CD4-positive, alpha-beta T cell (primary cell): ENCODE results near the gene LRRC36. TPM values are rescaled to one million over a fixed set of nuclear protein-coding genes. Genes with fewer than 3 reads are reported as not detected.

Experiments used
- ATAC-seq: fragments of 200-7000 bp; cut with Tn5 transposase; one replicate; pipeline ENCODE4 v1.10.0; 2022; ENCODE audit warnings: mild to moderate bottlenecking; ENCODE audit not compliant: poor library complexity
- CTCF ChIA-PET: fragments of 350-600 bp; sonication (Branson Sonifier 250); formaldehyde crosslinking; loops from one replicate; lab custom pipeline; 2021; ENCODE audit warnings: antibody characterized with exemption, inconsistent platforms; lab: Charles Lee
- POLR2A ChIA-PET: fragments of 350-600 bp; sonication (Branson Sonifier 250); formaldehyde crosslinking; loops from one replicate; lab custom pipeline; 2021; ENCODE audit warnings: antibody characterized with exemption, inconsistent platforms; lab: Charles Lee
- DNase-seq, 14 experiments: peaks; one replicate each; pipeline ENCODE4 v3.0.0-alpha.2; 2013 to 2020; ENCODE audit warnings: mixed read lengths in 2 of 14
- H3K27ac ChIP-seq, 2 donors: one replicate each; pipeline versions ENCODE4 v1.5.1 to v1.7.0; 2013; ENCODE audit warnings: low read length in 2 of 2, low read depth in 1 of 2, mild to moderate bottlenecking in 1 of 2
- H3K27me3 ChIP-seq, 2 experiments: 1 replicate in 1 of 2; 2 replicates in 1 of 2; pipeline versions ENCODE4 v1.6.1 to v1.7.0; 2013; ENCODE audit warnings: low read length in 2 of 2, control low read depth in 1 of 2, mild to moderate bottlenecking in 1 of 2, moderate library complexity in 1 of 2; ENCODE audit not compliant: insufficient read depth in 2 of 2, control insufficient read depth in 1 of 2
- H3K36me3 ChIP-seq: one replicate; pipeline ENCODE4 v1.6.1; 2013; ENCODE audit warnings: low read length, control low read depth; ENCODE audit not compliant: insufficient read depth
- H3K4me1 ChIP-seq: one replicate; pipeline ENCODE4 v1.6.1; 2013; ENCODE audit warnings: low read length, control low read depth; ENCODE audit not compliant: insufficient read depth
- H3K4me3 ChIP-seq: one replicate; pipeline ENCODE4 v1.5.1; 2013; ENCODE audit warnings: mild to moderate bottlenecking, low read length, moderate library complexity
- H3K9me3 ChIP-seq, 2 experiments: 1 replicate in 1 of 2; 2 replicates in 1 of 2; pipeline versions ENCODE4 v1.6.1 to v1.7.0; 2013; ENCODE audit warnings: low read length in 2 of 2, mild to moderate bottlenecking in 2 of 2, control low read depth in 1 of 2, moderate library complexity in 1 of 2; ENCODE audit not compliant: control insufficient read depth in 1 of 2, insufficient read depth in 1 of 2
- H3K27ac Mint-ChIP-seq: one replicate; pipeline ENCODE4 v1.8.0; 2020; ENCODE audit warnings: mixed read lengths
- H3K27me3 Mint-ChIP-seq: one replicate; pipeline ENCODE4 v1.8.0; 2021; ENCODE audit warnings: mixed read lengths
- H3K36me3 Mint-ChIP-seq: one replicate; pipeline ENCODE4 v1.8.0; 2021; ENCODE audit warnings: low read depth, mixed read lengths
- H3K4me1 Mint-ChIP-seq: one replicate; pipeline ENCODE4 v1.8.0; 2021; ENCODE audit warnings: low read depth, mixed read lengths
- H3K4me3 Mint-ChIP-seq: one replicate; pipeline ENCODE4 v1.8.0; 2020; ENCODE audit warnings: mild to moderate bottlenecking, mixed read lengths
- H3K9me3 Mint-ChIP-seq: one replicate; pipeline ENCODE4 v1.8.0; 2020; ENCODE audit warnings: mixed read lengths
- CTCF ChIP-seq: fragments of 200-600 bp; IDR thresholded peaks from one replicate; pipeline ENCODE4 v1.8.0; 2022; ENCODE audit warnings: antibody characterized with exemption, mild to moderate bottlenecking
- intact Hi-C, 2 experiments: fragments of 100-400 bp; cut with DNase I in 1 of 2; cut with micrococcal nuclease in 1 of 2; formaldehyde crosslinking; loops; one replicate each; pipeline versions ENCODE4 v1.15.1 to v1.9.0; 2023 to 2025; cut with DNase I, micrococcal nuclease
- total RNA-seq, 174 experiments: library from RNA in 2 of 174; stranded (reverse) in 2 of 174; gene quantifications; one replicate each; pipeline ENCODE4 v1.2.3 and lab custom pipeline; 2021 to 2026

LRRC36 gene
- total RNA-seq, 2 experiments from 2014 or later, result not detected

DNA sequence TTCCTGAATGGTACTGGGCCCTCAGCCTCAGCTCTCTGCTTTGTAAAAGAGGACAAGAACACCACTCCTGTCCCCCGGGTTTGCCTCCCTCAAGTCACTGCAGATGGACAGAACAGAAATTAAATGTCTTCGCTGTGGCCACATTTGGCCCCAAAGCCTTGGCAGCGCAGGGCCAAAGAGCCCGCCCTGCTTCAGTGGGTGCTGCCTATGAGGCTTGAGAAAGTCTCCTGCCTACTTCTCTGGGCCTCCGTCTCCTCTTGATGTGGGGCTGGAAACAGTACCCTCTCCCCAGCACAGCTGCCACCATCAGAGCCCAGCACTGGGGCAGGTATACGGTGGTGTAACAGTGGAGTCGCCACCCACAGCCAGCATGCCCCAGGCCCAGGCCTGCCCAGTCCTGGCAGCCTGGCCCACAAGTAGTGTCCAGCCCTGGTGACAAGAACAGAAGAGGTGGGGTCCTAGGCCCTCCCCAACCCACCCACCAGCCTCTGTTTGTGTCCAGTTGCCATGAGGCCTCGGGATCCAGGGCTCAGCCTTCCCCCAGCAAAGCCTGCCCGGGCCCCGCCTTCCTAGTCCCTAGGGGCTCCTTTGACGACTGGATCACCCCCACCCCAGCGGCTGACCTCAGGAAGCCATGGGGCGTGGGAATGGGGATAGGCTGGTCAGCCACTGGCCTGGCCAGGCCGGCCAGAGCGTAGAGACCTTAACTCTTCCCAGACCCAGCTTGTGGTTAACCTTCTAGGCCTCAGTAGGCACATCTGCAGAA is 70.6 kb downstream of the LRRC36 start:
- Mint-ChIP-seq H3K27ac (no peak overlapping the region), H3K4me1 (peaks cover 8% of the 10 kb centered on the region), H3K27me3 (peaks cover 35% of the 10 kb centered on the region), H3K4me3 (no peak overlapping the region), H3K36me3 (no peaks in the 10 kb centered on the region), H3K9me3 (no peaks in the 10 kb centered on the region)
- Histone ChIP-seq H3K9me3 (peaks cover 0 to 15% of the 10 kb centered on the region in 2 experiments), H3K27ac (no peak overlapping the region), H3K27me3 (peaks cover 33 to 44% of the 10 kb centered on the region in 2 experiments), H3K4me1 (peaks cover 30% of the 10 kb centered on the region), H3K36me3 (no peaks in the 10 kb centered on the region), H3K4me3 (no peak overlapping the region)
- intact Hi-C loops, result loop anchor here (5.0 to 10.0 kb wide), 3 partner anchors 120 to 420 kb away; partner anchors contain the start of gene PLEKHG4 (in 1 of the 2)
- no peak for TF ChIP-seq CTCF
- ATAC-seq (no peak), DNase-seq (no peak)
- ChIA-PET CTCF (no interaction called here), POLR2A (no interaction called here)

- Histone ChIP-seq H3K4me1 (peaks cover 28% of the 10 kb centered on the region), H3K36me3 (no peaks in the 10 kb centered on the region), H3K9me3 (peaks cover 0 to 15% of the 10 kb centered on the region in 2 experiments), H3K4me3 (no peak overlapping the region), H3K27ac (no peak overlapping the region), H3K27me3 (peaks cover 33 to 37% of the 10 kb centered on the region in 2 experiments)
- DNase-seq, result no peak
- ATAC-seq, result no peak
- Mint-ChIP-seq H3K27me3 (peaks cover 32% of the 10 kb centered on the region), H3K4me3 (no peak overlapping the region), H3K4me1 (peaks cover 8% of the 10 kb centered on the region), H3K9me3 (no peaks in the 10 kb centered on the region), H3K36me3 (no peaks in the 10 kb centered on the region), H3K27ac (no peak overlapping the region)
- no peak for TF ChIP-seq CTCF
- ChIA-PET CTCF (no interaction called here), POLR2A (no interaction called here)
- intact Hi-C loops, result loop anchor here (5.0 to 10.0 kb wide), 3 partner anchors 121 to 421 kb away; partner anchors contain the start of gene PLEKHG4 (in 1 of the 2)
Measured at GRCh38 chr16:67397812-67398545, 71.4 kb downstream of the LRRC36 start.

DNA sequence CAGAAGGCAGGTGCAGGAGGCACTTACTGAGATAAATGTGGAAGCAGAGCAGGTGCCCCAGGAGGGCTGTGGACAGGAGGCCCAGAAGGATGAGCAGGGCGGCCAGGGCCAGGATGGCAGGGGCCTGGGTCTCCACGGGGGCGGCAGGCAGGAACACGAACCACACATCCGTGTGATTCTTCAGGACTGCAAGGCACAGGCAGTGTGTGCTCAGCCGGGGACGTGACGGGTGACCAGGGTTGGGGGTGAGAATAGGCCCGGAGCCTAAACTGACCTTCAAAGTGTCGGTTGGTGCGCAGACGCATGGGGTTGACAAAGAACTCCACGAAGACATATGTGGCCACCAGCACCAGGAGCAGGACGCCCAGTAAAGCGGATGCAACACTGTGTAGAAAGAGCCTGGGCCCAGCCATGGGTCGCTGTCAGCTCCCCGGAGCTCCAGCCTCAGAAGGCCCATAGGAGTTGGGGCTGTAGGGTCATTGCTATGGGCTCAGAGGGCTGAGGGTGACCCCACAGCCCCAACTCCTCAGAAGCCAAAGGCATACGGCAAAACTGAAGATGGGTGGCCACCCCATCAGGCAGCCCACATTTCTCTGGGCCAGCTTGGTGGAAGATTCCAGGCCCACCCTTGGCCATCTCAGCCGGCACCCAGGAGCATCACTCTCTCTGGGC is 72.1 kb downstream of the LRRC36 start:
- intact Hi-C loops, result loop anchor here (5.0 to 10.0 kb wide), 3 partner anchors 121 to 421 kb away; partner anchors contain the start of gene PLEKHG4 (in 1 of the 2)
- DNase-seq, result no peak
- ATAC-seq, result no peak
- Histone ChIP-seq H3K9me3 (peaks cover 0 to 13% of the 10 kb centered on the region in 2 experiments), H3K4me3 (no peak overlapping the region), H3K36me3 (no peaks in the 10 kb centered on the region), H3K4me1 (peaks cover 21% of the 10 kb centered on the region), H3K27me3 (peaks cover 28 to 30% of the 10 kb centered on the region in 2 experiments), H3K27ac (no peak overlapping the region)
- no peak for TF ChIP-seq CTCF
- H3K36me3 Mint-ChIP-seq, result no peaks in the 10 kb centered on the region
- peaks cover 33% of the 10 kb centered on the region for H3K27me3 Mint-ChIP-seq
- no peak overlapping the region for H3K27ac Mint-ChIP-seq
- no peak overlapping the region for H3K4me3 Mint-ChIP-seq
- ChIA-PET CTCF (no interaction called here), POLR2A (no interaction called here)
- no peaks in the 10 kb centered on the region for H3K9me3 Mint-ChIP-seq
- peaks cover 7% of the 10 kb centered on the region for H3K4me1 Mint-ChIP-seq
